Stimulated activated CD4-positive, alpha-beta T cell treated with anti-CD3 and anti-CD28 coated beads, Interleukin-1b, Interleukin-23, amount 100 ng/mL, for 4 hours (primary cell): ENCODE results near the gene UIMC1.

Experiments used
- DNase-seq, 2 donors: peaks; one replicate each; pipeline ENCODE4 v3.0.0-alpha.2; 2020; ENCODE audit warnings: low read depth in 2 of 2

UIMC1 gene

DNA sequence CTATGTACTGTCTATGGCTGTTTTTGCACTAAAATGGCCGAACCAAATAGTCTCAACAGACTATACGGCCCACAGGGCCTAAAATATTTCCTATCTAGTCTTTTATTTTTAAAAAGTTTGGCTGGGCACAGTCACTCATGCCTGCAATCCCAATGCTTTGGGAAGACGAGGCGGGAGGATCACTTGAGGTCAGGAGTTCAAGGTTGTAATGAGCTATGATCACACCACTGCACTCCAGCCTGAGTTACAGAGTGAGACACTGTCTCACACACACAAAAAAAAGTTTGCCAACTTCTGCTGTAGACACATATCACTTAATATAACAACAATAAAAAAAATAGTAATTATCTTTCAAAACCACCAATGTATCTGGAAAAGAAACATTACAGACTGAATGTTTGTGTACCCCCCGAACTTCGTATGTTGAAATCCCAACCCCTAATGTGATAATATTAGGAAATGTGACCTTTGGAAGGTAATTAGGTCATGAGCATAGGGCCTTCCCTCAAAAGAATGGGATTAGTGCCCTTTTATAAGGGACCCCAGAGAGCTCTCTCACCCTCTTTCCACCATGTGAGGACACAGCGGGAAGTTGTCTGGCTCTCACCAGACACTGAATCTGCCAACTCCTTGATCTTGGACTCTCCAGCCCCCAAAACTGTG, 53.9 kb downstream of the UIMC1 start:
- DNase-seq = no peak

DNA sequence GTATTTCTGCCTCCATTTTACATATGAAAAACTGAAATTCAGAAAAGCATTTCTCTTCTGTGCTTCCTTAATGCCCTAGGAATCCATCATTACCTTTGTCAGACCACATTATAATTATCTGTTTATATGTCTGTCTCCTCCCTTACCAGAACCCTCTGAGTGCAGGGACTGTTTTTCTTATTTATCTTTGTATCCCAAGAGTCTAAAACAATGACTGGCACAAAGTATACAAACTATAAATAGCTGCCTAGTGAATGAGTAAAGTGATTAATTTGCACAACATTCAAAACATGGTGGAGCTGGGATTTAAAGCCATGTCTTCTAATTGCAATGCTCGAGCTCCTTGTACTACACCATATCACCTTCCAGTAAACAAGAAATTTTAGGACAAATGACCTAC, 58.1 kb downstream of the UIMC1 start:
- no peak for DNase-seq

DNA sequence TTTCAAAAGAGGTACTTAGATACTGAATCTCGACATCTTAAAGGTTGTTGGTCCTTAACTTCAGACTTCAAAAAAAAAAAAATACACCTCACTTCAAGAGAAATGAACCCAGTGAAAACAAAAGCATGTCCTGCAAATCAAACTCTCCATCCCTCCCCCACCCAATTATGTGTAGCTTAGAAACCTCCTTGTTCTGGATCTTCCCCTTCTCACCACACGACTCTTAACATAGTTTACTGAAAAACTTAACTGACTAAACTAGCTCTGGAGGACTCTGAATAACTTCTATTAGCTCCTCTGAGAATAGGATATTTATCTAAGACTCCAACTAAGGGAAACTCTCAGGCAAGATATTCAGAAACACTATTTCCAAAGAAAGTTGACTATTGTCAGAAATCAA, 58.7 kb downstream of the UIMC1 start:
- no peak for DNase-seq

DNA sequence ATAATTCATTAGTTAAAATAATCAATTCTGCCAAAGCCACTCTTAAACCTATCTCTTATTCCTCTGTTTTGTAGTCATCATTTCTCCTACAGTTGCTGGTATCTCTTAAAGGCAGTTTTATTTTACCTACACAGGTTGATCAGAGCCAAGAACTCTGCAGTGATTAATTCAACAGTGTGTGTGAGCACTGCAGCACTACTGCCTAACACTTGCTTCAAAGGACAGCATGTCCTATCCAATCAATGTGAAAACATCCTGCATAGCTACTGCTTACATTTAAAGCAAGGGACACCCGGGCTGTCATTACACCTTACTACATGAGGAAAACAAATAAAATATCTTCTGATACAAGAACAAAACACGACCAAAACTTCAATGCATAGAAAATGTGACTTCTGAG, 62.3 kb downstream of the UIMC1 start:
- no peak for DNase-seq

DNA sequence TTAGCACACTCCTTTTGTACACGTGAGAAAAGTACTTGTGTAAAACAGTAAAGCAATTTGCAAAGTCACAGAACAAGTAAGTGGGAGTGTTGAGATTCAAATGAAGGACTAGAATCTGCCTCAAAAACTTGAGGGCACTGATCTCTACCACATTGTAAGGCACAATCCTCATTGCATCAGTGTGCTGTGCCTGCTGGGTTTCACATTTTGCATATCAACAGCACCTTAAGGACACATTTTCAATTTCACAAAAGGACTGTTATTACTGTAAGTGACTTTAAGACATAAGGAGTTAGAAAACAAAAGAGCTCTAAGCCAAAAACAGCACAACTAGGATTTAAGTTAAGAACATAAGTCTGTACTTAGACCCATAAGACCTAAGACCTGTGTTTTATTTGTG, 62.8 kb downstream of the UIMC1 start:
- no peak for DNase-seq

DNA sequence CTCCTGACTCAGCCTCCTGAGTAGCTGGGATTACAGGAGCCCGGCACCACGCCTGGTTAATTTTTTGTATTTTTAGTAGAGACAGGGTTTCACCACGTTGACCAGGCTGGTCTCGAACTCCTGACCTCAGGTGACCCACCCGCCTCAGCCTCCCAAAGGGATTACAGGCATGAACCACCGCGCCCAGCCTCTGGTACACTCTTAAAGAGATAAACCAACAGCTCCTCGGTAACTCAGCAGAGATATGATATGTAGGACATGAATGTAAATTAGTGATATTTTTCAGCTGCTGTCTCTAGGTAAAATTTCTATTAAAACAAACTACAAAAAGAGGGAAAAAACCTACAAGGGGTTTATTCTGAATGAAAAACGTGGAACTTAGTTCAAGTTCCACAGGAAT, 64.6 kb downstream of the UIMC1 start:
- DNase-seq = no peak

DNA sequence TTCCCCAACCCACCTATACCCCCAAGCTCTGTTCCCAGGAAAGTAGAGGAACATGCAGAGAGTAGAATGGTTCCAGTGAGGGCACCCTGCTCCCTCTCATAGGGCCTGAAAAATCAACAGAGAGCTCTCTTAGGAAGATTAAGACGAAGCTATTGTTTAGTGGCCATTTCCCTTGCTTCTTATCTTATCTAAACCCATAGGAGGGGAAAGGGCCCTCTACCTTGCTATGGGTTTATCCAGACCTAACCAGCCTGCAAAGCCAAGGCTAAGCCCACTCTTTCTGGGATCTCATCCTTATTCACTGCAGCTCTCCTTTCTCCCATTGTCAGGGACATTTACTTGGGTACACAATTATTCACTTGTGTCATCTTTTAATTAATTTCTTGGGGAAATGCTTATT, 68.1 kb downstream of the UIMC1 start:
- no peak for DNase-seq

DNA sequence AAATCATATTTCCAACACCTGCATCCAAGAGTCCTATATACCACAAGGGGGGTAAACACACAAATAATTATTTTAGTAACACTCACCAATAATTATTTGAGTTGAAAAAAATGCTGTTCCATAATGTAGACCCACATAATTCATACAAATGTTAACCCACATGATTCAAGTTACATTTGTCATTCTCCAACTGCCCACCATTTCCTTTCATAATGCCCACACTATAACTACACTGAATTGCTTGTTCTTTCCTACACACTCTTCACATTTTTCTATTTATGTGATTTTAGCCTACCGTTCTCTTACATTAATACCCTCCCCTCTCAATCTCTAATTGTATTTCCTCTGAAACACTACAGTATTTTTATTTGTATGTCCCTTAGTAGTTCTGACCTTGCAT, 71.6 kb downstream of the UIMC1 start:
- no peak for DNase-seq

DNA sequence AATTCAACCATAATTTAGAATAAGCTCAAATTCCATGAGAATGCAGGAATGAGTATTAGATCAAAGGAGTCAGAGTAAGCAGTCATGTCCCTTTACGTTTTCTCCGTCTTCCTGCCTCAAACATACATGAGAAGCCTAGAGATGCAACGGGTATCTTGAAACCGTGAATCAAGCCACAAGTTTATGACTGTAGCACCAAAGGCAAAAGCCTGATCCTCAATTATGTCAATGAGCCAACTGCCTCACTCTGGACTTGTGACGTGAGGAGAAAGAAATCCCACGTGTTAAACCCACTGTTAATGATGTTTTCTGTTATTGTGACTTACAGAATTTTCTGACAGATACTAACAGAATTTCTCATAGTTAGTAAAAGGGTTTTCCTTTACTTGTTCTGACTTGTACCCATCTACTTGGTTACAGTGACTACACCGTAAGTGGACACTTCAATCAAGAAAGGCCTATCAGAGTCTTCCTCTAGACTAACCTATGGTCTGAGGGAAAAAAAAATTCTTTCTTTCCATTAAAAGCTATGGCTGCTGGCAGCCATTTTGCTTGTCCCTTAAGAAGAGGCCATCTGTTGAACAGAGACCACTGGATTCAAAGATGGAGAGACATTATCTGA, 72.2 kb downstream of the UIMC1 start:
- DNase-seq = no peak

DNA sequence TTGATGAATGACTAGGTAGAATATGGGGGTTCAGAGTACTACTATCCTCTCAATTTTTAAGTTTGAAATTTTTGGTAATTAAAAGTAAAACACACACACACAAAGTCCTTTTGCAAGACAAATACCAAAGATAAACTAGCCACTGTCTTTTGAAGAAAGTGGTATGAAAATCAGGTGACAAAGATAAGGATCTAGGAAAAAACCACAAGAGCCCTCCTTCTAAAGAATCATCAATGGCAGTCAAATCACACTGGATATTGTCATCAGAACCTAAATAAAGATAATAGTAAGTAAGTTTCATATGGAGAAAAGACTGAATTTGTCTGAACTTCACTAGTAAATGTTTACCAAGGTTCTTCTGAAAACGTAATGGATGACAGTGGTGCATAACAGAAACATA, 76.9 kb downstream of the UIMC1 start:
- no peak for DNase-seq

DNA sequence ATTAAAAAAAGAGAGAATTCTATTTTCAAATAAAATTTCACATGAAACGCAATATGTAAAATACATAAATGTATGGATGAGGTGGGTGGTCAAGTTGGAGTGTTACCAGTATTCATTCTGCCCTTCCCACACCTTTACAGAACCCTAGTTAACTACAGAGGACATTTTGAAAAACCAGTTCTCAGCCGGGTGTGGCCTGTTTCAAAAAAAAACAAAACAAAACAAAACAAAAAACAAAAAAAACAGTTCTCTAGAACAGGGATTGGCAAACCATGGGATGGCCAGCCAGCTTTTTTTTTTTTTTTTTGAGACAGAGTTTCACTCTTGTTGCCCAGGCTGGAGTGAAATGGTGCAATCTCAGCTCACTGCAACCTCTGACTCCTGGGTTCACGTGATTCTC, 79.0 kb downstream of the UIMC1 start:
- DNase-seq = no peak

DNA sequence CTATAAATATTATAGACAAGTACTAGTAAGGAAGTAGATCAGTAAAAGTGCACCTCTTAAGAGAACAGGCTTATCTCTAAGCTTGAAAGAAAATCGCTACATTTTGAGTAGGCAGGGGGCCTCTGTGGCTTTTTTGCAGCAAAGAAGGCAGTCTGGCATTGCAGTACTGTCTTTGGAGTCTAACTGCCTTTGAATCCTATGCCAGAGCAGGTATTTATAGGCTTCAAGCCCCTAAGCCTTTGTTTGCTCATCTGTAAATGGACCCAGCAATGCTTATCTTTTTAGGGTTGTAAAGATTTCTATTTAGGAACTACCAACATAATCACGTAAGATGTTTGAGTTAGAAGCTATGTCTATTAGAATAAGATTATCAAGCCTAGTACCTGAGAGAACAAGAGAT, 83.8 kb downstream of the UIMC1 start:
- no peak for DNase-seq

DNA sequence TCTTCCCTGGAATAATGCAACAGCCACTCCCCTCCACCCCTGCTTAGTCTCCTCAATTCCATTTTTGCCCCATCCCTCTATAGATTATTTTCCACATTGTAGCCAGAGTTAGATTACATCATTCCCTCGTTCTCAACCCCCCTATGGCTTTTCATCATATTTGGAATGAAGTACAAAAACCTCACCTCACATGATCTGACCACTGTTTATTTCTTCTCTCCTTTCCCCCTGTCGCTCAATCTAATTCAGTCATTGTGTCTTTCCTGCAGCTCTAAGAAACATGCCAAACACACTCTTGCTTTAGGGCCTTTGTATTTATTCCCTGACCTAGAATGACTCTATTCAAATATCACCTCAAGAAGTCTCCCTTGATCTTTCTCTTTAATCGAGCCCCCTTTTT, 84.9 kb downstream of the UIMC1 start:
- DNase-seq = no peak

DNA sequence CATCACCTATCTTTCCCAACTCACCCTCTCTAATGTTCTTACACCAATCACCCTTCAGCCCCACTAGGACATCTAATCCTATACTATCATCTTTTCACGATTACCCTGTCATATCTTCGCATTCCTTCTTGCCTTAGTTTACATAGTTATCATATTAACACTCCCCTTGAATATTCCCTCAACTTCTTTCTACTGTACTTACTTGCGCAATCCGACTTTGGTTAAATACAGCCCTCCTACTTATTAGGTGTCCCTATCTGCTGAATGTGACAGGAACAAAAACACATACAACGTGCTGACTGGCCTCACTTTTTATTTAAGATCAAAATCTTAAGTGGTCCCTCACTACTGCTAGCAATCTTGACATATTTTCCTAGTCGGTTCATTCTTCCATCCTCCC, 88.0 kb downstream of the UIMC1 start:
- DNase-seq = no peak

DNA sequence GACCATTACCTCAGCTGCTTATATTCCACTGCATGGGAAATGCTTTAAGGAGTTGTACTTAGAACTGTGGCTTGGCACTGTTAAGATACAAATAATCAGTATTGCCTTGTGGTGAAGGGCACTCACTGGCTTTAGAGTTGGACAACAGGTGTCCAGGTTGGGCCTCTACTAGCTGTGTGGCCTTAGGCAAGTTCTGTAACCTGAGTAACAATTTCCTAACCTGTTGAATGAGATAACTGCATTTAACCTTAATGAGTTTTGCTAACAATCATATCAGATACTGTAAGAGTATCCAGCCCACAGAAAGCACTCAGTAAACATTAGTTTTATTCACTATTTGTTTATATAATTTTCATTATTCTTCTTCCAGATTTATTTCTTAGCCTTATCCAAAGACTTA, 90.2 kb downstream of the UIMC1 start:
- no peak for DNase-seq

DNA sequence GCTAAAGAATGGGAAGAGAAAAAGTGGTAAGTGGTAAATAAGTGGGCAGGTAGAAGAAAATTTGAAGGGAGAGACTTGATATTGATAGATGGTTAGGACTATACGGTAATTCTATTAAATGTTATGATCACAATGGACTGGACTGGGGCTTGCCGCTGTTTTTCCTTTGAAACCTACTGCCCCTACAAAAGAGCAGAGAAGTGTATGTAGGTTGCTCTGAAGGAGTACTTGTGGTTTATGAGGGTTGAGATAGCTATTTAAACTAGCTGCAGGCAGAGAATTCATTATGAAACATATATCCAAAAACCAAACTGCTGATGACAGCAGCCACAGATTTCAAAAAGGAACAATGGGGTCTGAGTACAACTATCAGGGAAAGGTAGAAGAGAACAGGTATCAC, 90.7 kb downstream of the UIMC1 start:
- no peak for DNase-seq

DNA sequence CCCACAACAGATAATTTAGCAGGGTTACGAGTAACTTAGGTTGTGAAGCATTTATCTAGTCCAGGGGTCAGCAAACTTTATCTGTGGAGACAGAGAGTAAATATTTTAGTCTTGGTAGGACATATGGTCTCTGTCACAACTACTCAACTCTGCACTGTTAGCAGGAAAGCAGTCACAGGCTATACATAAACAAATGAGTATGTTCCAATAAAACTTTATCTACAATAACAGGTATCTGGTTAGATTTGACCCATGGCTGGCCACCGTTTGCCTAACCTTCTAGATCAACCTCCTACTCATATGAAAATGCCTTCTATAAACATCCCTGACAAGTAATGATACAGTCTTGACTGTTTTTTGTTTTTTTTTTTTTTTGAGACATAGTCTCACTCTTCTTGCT, 94.5 kb downstream of the UIMC1 start:
- no peak for DNase-seq

DNA sequence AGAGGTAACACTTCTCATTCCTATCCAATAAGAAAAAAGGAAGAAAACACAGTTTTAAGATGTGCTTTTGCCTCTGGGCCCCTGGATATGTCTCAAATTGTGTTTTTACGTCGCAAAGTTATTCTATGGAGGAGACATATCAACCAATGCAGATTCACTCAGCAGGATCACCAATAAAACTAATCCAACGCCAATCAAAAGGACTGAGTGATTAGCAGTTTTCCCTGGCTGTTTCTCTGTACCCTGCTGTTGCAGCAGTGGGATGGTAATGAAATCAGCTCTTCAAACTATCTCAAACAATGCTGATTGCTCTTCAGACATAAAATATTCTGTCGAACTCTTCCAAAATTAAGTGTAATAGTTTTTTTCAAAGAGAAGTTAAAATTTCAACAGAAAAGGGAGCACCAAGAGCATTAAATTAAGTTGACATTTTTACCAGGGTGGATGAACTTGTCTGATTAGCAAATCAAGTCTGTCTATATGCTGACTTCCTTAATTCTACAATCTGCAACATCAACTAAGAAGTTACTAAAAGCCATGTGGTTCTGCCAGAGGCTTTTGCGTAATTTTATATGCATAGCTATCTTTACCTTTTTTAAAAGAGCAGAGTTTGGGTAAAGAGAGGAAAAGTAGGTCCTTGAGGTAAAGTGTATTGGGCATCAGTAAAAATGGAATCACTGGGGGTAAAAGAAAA, 97.8 kb downstream of the UIMC1 start:
- no peak for DNase-seq

DNA sequence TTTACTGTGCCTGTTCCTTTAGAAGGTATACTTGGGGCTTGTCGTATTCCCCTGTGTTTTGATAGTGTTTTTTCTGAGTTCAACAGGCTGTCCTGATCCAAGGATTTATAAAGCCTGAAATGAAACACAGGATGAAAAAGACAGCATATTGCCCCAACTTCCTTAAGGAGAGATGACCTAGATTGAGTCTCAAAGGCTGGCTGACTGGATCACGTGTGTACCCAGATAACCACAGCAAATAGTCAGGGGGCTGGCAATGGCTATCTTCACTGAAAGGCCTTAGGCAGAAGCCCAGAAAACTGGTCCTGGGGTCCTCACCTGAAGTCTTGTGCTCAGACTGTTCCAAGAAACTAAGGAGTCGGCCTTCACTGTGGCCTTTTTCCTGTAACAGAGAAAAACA, 99.8 kb downstream of the UIMC1 start:
- no peak for DNase-seq

DNA sequence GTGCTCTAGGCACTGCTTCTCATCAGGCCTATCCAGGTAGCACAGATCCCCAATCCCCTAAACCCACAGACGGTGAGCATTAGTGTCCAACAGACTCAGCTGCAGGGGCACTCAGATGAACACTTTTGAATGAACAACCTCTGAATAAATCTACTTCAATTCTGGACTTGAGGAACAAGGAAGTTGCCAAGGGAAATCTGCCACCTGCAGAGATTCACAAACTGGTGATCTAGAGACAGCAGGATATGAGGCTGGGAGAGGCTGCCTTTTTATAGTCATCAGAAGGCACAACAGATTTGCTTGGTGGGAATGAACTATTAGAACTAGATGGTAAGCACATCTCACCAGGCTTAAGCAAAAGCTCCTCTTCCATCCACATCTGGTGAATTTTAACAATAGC, 100.5 kb downstream of the UIMC1 start:
- DNase-seq = no peak

DNA sequence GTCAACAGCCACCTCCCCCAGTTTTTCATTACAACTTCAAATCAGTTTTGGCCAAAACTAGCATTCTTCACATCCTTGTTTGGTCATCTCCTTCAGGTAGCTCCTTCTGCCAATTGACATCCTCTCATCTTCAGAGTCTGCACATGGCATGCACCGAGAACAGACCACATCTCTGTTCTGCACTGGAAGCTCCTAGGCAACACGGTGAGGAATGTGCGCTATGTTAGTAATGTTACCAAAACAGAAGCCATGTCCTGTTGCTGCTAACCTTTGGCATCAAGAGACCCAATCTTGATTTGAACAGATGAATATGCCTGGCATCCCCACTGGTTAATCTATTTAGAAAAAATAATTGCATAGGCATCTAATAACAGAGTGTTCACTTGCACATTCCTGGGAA, 102.3 kb downstream of the UIMC1 start:
- no peak for DNase-seq

DNA sequence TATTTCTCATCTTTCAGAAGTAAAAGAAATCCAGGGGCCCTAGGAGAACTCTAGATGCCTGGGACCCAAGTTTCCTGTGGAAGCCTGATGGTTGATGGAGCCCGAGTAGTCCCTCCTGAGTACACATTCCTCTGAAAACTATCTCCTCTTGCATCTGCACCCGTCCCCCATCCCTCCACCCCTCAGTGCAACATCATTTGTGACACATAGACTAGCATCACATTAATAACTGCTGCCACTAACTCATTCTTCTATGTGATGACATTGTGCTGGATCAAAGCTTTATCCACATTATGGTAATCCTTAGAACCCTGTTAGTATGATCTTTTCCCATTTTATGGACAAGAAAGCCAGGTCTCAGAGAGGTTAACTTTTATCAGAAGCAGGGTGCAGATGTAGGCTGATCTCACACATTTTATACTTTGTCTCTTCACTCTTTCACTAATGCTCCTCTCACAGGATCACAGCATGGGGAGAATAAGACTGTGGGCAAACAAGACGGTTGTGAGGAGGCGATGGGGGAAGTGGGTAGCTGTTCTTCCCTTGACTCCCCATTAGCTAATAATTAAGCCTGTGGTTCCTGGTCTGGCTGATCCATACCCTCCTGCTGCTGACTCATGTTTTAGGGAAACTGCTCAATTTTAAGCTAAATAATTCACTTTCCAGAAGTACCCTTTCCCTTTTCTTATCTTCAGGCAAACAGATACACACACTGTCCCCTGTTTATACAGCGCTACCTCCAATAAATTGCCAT, 103.5 kb downstream of the UIMC1 start:
- DNase-seq = no peak
